Heart left ventricle (tissue), 13 donors: Measurements from ENCODE around the gene GABBR2.

Source experiments
- POLR2A ChIP-seq, 2 donors: fragments of 450-650 bp; IDR thresholded peaks; one replicate each; pipeline ENCODE4 v1.6.1; 2017; ENCODE audit warnings: antibody characterized with exemption in 2 of 2, mild to moderate bottlenecking in 2 of 2, moderate library complexity in 2 of 2
- TF ChIP-seq, protein P1 (sequence below), 12 donors: fragments of 200-600 bp; sonication (generic) in 4 of 12; IDR thresholded peaks; one replicate each; pipeline versions ENCODE4 v1.5.0 to v1.8.0; 2018 to 2022; ENCODE audit warnings: antibody characterized with exemption in 12 of 12, mild to moderate bottlenecking in 5 of 12
- donor health status: ischemic (EF 13 %, LVEDD 7.1; RV severe dilation, severe dysfunction).
- donor health status: DM: no; HTN: yes; CAD: no.
- donor health status: DM: no; HTN: no; CAD: no.
- donor health status: ischemic (EF 25% LVEDD 6.9; RV normal size, moderate dysfunction).
- donor health status: ischemic (EF 25% LVEDD 5.7; RV mildly dilated, moderate dysfunction).
- donor health status: ischemic (EF 35%, LVEDD 5.7; RV mildly dilated, moderate dysfunction).
- donor health status: nonischemic (EF 11% LVEDD 7.7; RV severe dilation, severe dysfunction).
- donor health status: DM: yes; HTN: yes; CAD: no.
- donor health status: PGD.
- donor health status: ischemic (EF 29% LVEDD 5.4; RV normal size, mild dysfunction).
- donor health status: nonischemic (EF 23%, LVEDD 6.1; RV moderate dilation, normal function).

DNA sequence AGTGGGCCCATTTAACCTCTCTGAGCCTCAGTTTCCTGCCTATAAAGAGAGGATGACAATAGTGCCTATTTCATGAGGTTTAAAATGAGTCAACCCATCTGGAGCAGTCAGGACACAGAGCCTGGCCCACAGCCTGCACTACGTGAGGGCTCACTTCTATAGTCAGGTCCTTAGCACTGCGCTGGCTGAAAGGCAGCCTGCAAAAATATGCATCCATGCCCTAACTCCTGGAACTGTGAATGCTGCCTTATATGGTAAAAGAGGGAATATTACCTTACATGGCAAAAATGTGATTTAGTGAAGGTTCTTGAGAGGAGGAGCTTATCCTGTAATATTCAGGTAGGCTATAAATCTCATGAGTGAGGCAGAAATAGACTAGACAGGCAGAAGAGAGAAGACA, 98.5 kb downstream of the GABBR2 start:
- TF ChIP-seq, protein P1, sequence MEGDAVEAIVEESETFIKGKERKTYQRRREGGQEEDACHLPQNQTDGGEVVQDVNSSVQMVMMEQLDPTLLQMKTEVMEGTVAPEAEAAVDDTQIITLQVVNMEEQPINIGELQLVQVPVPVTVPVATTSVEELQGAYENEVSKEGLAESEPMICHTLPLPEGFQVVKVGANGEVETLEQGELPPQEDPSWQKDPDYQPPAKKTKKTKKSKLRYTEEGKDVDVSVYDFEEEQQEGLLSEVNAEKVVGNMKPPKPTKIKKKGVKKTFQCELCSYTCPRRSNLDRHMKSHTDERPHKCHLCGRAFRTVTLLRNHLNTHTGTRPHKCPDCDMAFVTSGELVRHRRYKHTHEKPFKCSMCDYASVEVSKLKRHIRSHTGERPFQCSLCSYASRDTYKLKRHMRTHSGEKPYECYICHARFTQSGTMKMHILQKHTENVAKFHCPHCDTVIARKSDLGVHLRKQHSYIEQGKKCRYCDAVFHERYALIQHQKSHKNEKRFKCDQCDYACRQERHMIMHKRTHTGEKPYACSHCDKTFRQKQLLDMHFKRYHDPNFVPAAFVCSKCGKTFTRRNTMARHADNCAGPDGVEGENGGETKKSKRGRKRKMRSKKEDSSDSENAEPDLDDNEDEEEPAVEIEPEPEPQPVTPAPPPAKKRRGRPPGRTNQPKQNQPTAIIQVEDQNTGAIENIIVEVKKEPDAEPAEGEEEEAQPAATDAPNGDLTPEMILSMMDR (IDR thresholded peaks at IDR 0.05): no peak
- TF ChIP-seq POLR2A (IDR thresholded peaks at IDR 0.05): no peak
